GM21576 (cell line): ENCODE measurements around the gene SULF2.
"Not testable (repeated sequence)": the region's sequence is repeated elsewhere in the genome, so short reads cannot be mapped to it uniquely, and the experiment has no call there.

Experiments
- ATAC-seq: cut with Tn5 transposase; IDR thresholded peaks from one replicate; pipeline ENCODE4 v1.9.1; 2021; ENCODE audit warnings: mild to moderate bottlenecking, moderate library complexity; ENCODE audit not compliant: unreplicated experiment

Gene SULF2

DNA sequence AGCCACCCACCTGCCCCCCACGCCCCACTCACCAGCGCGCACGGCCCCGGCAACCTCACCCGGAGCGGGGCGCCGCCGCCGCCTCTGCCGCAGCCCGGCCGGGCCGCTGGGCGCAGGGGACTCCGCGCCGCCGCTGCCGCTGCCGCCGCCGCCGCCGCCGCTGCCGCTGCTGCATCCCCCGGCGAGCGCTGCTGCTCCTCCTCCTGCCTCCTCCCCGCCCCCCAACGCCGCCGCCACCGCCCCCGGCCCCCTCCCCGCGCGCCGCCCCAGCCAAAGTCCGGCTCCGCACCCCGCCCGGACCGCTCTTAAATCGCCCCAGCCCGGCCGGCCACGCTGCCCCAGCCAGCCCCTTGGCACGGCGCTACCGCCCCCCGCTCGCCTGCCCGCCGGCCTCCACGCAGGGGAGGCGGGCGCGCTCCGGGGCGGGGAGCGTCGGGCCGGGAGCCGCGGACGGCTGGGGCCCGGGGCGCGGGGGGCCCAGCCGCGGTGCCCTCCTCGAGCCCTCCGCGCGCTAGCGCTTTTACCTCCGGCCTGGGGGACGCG is at the start of gene SULF2:
TSS of gene SULF2 (minus strand) at position 171 of the 543 bp plus-strand sequence. CDS start 28,118 bp downstream, outside the sequence.
- no peak for ATAC-seq

DNA sequence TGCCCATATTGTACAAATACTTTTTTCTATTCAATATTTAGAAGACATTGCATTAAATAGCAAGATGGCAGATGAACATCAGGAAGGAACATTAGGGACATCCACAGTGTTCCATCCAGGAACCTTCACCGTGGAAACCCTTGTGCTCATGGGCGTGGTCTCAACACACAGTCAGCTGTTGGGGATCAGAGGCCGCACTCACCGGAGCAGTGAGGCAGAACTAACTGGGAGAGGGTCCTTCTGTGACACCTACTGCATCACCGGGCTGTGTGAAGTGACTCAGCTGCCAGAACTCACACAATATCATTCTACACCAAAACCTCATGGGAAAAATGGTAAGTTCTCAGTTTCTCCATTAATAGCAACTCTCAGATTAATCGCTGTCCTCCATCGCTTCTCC is 46.4 kb upstream of the SULF2 start:
- not testable (repeated sequence) for ATAC-seq

DNA sequence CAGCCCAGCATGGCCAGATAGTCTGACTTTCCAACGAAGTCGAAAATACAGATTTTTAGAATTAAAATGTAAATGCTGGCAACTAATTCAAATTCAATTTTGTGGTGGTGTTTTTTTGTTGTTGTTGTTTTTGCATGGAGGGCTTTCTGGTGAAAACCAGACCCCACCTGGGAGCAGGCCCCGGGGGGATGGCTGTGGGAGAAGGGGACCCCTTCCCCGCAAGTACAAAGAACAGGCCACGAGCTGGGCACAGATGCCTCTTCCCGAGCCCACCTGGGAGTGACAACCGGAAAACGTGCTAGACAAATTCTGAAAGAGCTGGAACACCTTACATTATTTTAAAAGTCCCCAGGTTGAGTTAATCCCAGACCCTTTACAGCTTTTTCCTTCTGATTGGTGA is 41.4 kb upstream of the SULF2 start:
- ATAC-seq: not testable (repeated sequence)

DNA sequence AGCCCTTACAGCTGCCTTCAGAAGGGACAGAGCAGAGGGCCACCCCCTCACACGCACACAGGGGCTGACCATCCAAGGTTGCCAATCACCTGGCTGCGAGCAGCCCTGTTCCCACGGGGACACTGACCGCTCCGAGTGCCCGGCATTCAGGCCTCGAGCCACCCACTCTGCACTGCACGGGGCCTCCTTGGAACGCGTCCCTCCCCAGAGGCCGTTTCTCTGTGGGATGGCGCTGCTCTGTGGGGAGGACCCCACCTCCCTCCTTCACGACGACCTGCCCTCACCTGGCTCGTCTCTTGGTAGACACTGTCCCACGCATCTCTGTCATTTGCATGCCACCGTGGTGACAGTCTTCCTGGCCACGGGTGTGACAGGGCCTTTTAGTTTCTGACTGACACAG is 40.7 kb upstream of the SULF2 start:
- ATAC-seq: not testable (repeated sequence)

DNA sequence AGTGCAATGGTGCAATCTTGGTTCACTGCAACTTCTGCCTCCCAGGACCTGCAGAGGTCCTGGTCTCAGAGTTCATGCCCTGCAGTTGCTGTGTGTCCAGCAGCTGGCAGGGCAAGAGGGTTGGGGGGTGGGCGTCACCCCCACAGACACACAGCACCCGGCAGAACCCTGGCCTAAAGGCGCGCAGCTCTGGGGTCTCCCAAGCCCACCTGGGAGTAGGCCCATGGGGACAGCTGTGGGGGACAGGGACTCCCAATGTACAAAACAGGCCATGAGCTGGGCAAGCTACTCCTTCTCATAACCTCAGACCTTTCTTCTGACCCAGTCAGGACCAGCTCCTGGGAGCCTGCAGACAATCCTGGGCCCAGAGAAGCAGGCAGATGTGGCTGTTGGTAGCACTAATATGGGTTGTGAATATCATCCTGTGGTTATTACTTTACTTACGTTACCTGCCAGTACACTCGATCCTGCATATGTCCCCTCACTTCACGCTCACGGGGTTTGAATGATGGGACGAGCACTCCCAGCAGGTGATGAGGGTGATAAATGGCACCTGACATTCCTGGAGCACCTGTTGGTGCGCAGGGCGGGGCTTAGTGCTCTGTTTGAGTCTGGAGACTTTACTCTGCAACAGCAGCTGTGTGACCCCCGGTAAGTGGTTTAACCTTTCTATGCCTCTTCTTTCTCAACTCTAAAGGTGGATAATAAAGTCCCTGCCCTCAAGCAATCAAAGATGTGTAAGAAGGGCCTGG is 39.9 kb upstream of the SULF2 start:
- ATAC-seq: no peak

DNA sequence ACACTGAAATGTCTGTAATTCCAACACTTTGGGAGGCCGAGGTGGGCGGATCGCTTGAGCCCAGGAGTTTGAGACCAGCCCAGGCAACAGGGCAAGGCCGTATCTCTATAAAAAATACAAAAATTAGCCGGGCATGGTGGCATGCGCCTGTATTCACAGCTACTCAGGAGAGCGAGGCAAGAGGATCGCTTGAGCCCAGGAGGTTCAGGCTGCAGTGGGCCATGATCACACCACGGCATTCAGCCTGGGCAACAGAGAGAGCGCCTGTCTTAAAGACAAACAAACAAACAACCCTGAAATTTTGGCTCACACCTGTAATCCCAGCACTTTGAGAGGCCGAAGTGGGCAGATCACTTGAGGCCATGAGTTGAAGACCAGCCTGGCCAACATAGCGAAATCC is 38.7 kb upstream of the SULF2 start:
- not testable (repeated sequence) for ATAC-seq

DNA sequence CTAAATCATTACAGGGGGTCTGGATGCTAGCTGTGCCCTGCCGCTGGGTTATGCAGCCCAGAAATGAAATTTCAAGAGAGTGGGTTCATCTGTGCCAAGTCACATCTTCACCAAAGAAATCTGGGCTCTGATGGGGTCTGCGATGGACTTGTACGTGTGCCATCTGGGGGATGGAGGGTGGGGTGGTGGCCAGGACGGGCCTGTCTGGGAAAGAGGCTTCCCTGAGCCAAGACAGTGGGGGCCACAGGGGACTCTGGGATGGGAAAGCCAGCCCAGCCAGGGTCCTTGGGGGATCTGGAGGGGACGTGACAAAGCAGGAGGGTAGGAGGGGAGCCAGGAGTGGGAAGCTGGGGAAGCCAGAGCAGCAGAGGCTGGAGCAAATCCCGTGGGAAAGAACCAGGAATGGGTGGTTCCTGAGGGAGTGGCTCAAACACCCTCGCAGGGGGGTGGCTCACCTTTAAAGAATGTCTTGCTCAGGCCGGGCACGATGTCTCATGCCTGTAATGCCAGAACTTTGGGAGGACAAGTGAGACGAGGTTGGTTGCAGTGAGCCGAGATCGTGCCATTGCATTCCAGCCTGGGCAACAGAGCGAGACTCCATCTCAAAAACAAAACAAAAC is 36.3 kb upstream of the SULF2 start:
- no peak for ATAC-seq

DNA sequence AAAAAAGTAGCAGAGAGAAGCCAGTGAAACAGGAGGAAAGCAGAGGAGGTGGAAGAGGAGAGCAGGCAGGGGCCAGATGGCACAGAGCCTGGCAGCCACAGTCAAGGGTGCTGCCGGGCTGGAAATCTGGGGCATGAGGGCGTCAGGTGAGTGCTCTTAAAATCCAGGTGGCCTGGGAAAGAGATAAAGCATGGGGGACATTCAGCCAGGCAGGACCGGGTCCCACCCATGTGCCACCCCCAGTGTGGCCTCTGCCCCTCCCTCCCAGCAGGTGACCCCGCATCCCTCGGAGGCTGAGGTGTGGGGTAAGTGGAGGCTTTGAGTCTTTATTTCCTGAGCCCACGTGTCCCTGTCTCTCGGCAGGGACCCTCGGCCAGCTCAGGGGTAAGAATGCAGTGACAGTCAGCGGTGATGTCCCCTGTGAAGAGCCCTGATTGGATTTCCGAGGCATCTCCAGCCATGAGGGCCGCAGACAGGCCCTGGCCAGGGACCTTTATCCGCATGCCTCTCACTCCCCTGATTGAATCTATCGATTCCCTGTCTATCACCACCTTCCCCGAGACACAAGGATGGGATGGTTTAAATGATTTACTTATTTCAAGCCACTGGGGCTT is 33.8 kb upstream of the SULF2 start:
- ATAC-seq: no peak

DNA sequence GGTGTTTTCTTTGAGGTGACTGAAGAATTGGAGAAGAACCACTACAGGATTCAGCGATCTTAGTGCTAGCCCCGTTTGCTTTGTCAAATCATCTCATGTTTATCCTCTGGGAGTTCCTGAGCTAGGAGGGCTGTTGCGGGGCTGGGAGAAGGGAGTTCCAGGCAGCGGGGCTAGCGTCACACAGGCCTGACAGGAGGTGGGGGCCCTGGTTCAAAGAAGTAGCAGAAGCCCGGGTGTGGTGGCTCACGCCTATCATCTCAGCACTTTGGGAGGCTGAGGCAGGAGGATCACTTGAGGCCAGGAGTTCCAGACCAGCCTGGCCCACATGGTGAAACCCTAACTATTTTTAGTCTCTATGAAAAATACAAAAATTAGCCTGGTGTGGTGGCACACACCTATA is 33.2 kb upstream of the SULF2 start:
- ATAC-seq: no peak

DNA sequence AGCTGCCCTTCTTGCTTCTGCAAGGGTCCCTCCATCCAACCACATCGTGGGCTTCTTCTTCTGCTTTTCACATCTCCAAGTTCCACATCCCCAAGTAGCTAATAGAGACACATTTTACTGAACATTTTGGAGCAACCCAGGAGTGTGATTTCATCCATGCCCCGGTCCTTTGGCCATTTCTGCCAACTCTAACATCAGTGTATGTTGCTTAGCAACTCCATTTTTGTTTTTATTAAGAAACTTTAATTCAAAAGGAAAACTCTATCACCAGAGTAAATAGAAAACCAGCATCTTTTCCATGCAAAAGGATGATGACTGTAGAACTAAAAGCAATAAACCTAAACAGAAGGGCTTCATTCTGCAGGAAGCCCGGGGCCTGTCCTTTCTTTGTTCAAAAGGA is 32.7 kb upstream of the SULF2 start:
- ATAC-seq: no peak

DNA sequence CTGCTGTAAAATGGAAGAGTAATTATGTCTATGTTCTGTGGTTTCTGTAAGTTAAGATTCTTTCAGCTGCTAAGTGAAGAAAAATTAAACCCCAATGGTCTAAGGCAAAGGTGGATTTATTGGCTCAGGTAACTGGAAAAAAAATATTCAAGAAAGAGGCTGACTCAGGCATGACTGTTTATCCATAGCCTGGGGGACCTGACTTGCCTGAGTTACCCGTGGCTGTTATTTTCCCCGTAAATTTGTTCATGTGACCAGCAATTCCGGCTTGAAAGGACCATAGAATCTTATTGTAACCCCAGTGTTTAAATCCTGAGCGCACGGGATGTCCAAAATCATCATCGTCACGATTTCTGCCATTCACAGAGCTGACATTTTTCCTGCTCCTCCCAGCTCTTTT is 32.3 kb upstream of the SULF2 start:
- ATAC-seq: no peak

DNA sequence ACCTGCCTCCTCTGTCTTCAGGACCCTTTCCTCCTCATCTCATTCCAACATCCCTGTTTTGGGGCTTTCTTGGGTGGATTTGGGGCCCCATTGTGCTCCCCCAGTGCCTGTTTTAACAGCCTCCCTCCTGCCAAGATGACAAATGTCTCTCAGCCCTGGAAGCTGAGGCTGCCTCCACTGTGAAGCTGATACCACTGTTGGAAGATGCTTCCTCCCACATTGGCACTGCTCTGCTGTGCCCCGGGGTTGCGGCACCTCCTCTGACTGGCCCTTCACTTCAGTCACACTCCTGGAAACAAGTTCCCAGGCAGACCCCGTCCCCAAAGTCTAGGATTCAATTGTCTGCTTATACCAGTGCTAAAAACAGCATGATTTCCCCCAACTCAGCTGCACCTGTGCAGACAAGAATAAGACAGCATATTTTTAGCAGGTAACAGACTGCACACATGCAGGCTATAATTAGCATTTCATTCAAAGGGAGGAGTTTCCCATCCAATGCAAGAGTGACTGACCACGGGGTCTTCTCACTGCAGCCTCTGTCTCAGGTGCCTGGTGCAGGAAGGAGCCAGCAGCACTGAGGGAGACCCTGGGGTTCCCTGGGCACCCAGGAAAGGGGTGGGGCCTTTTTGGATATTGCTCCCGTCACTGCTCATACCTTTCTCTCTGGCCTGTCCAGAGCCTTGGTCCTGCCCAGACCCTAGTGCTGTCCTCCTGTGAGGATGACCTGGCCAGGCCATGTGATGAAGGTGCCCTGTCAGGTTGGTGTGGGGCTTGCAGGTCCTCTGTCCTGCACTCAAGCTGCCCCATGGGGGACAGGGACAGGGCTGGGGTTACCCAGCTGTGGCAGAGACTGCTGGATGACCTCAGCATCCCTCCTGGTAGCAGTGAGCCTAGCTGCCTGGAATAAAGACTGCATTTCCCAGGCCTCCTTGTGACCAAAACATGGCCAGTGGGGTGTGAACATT is 31.5 kb upstream of the SULF2 start:
- ATAC-seq: no peak

DNA sequence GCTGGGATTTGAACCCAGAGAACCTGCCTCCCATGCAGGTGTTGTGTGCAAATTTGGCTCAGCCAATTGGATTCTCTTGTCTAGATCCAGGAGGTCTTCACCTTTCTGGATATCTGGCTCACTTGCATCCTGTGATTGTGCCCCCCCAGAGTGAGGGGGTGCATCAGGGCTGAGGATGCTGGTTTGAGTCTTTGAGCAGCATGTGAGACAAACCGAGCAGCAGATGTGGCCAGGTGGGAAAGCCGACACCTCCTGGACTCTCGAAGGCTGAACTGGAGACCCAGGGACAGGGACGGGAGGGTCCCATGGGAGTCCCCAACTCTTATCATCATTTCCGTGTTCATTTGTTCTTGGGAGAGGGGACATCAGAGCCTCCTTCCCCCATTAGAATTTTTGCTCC is 30.6 kb upstream of the SULF2 start:
- ATAC-seq: no peak

DNA sequence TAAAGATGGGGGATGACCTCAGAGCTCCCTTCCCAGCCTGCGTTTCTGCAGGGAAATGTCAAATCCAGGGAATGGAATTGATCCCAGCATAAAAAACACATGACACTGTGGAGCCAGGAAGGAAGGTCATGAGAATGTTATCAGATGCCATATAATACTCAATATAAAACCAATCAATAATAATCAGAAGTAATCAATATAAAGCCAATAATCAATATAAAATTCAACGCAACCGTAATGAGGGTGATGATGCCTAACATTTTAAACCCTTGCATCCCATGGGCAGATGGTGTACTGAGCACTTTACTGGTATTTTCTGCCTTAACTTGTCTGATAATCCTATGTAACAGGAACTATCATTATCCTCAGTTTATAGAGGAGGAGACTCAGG is 30.1 kb upstream of the SULF2 start:
- no peak for ATAC-seq

DNA sequence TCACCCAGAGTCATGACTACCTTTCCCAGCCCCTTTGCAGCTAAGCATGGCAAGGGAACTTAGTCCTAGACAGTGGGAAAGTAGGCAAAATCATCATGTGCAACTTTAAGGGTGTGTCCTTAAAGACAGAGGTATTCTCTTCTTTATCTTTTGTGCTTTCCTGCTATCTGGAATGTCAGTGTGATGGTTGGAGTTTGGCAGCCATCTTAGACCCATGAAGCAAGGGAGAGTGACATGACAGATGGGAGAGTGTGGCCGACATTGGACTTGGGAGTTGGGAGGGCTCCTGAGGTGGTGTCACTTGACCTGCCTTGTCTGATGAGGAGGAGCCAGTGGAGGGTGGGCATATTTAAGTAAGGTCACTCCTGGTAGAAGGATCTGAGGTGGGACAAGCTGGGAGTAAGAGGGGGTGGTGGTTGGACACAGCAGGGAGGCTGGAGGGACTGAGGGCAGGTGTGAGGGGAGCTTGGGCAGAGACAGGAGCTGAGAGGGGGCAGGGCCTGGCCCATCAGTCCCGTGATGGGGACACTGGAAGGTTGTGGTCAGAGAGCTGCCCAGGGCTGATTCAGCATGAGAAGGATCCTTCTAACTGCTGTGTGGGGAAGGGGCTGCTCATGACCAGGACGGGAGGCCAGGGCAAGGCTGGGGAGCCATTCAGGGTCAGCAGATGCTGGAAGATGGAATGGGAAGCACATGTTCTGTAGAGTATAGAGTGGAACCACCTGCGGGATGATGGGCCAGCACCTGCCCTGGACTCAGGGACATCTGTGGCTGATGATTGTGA is 29.5 kb upstream of the SULF2 start:
- no peak for ATAC-seq

DNA sequence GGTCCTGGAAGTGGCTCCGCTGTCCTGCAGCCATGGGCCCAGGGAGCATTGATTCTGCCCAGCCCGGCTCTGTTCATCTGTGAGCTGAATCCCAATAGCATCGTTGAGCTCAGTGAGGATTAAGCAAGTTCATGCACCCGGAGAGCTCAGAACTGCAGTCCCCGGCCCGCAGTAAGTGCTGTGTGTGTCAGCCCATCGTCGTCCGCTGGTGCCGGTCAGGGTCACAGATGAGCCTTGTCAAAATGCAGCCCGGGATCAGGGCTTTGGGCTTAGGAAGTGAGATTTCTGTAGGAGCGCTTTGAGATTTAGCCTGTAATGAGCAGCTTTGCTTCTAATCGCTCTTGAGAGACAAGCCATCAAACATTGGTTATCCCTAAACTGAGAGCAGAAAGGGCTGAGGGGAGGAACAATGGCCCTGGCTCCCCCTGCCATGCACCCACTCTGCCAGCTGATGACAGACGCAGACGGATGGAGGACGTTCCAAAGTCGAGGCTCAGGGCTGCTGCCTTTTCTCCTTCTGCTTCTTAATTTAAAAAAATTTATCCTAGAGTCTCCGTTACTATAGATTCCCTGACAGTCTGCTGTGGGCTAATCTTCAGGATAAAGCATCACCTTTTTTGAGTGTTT is 25.6 kb upstream of the SULF2 start:
- ATAC-seq: no peak

DNA sequence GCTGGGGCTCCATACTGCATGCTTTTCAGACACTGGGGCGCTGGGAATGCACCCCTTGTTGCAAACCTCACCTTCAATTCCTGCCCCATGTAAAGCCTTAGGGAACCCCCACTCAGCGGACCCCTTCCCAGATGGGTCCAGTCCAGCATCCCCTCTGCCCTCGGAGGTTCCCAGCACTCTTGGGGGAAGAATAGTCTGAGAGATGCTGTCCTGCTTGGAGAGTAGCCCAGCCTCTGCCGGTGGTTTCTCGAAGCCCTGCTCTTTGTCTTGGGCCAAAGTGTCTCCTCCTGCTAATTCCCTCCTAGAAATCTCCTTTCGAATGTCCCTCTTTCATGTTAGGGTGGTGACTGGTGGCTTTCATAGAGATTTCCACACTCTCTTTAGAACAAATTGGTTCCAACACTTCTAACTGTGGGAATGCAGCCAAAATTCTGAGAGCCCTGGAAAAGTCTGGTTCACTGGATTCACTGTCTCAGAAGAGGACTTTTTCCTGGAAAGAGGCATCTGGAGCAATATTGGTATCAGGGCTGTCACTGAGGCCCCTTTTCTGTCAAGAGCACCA is 24.9 kb upstream of the SULF2 start:
- no peak for ATAC-seq

DNA sequence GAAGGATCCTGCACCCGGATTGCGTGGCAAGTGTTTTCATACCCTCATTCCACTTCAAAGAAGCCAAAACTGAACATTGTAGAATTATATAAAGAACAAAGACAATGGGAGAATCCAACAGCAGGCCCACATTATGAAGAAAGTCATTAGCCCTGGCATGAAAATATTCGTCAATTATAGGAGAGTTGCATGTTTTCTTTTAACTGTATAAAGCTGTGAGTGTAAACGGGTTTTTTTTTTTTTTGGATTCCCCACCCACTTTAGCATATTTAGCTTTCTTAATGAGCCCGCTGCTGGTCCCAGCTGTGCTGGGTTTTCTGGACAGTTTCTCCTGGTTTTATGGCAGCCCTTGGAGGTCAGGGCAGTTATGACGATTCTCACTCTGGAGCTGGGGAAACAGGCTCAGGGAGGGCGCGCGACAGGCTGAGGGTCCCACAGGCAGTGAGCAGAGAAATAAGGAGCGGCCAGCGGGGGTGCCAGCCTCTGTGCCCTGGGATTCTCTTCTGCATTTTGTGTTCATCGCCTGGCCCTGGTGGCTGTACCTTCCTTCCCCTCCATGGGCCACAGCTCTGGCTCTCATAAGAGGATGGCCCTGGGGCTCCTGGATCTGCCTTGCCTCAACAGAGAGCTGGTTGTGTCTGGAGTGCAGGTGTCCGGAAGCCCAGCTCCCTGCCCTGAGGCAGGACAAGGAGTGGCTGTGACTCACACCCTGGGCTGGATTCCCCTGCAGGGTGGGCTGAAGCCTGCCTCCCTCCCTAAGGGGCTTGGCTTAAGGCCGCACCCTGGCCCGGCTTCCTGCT is 24.1 kb upstream of the SULF2 start:
- ATAC-seq: no peak
